A549 treated with AZD9567 at 1 μM for 4 hours (cell line): ENCODE measurements around the gene RTP3. TPM values are rescaled to one million over a fixed set of nuclear protein-coding genes. Genes with fewer than 3 reads are reported as not detected.

Experiments
- total RNA-seq: library from RNA; stranded (reverse); fragments of 200-300 nt; extraction: Qiagen RNA extraction; gene quantifications from 5 replicates; pipeline ENCODE4 v1.2.3, GENCODE V29; 2022; ENCODE audit not compliant: insufficient read depth

RTP3 gene
- not detected in 5 replicates for total RNA-seq

GRCh38 chr3:46497556-46498265 is at the start of gene RTP3:
Gene RTP3, plus strand, starts transcription at chr3:46497976. Its CDS starts 87 bp downstream, at chr3:46498063.

GRCh38 chr3:46464326-46465195 is 33.2 kb upstream of the RTP3 start, which contains the start of gene LTF:
Gene LTF, minus strand, starts transcription at chr3:46464905. Its CDS starts 38 bp downstream, at chr3:46464867.

Other genes starting within 250 kb of the RTP3 start
- not detected in 5 replicates for gene CCR2, start 143.9 kb upstream of the RTP3 start, total RNA-seq
- gene CCR5, start 127.0 kb upstream of the RTP3 start, total RNA-seq, result not detected in 5 replicates
- 0.05 to 0.11 TPM (median 0.09 TPM) in 4 of 5 replicates, not detected in the other for gene CCRL2, start 90.7 kb upstream of the RTP3 start, total RNA-seq
- gene LTF, start 33.1 kb upstream of the RTP3 start, total RNA-seq, result 0.05 TPM in 1 of 5 replicates, not detected in the others
- gene LRRC2, start 68.3 kb downstream of the RTP3 start, total RNA-seq, result 0.01 TPM in 1 of 5 replicates, not detected in the others
- not detected in 5 replicates for gene FAM240A, start 114.5 kb downstream of the RTP3 start, total RNA-seq
- 6.9 to 9.9 TPM (median 8.0 TPM) in 5 replicates for gene ALS2CL, start 195.7 kb downstream of the RTP3 start, total RNA-seq
- gene TMIE, start 203.4 kb downstream of the RTP3 start, total RNA-seq, result 0.07 to 0.20 TPM (median 0.12 TPM) in 4 of 5 replicates, not detected in the other
- gene PRSS50, start 219.9 kb downstream of the RTP3 start, total RNA-seq, result not detected in 5 replicates